Sigmoid colon (tissue), 7 donors: ENCODE data around the gene KMT2C. TPM values are rescaled to one million over a fixed set of nuclear protein-coding genes. Genes with fewer than 3 reads are reported as not detected.
"Not testable (repeated sequence)": the region's sequence is repeated elsewhere in the genome, so short reads cannot be mapped to it uniquely, and the experiment has no call there.

Experiments used
- DNase-seq: peaks from one replicate; pipeline ENCODE4 v3.0.0-alpha.2; 2019
- H3K27ac ChIP-seq, 4 donors: fragments of 200-600 bp; sonication (generic); one replicate each; pipeline ENCODE4 v1.5.1; 2016 to 2019; ENCODE audit warnings: mild to moderate bottlenecking in 1 of 4
- H3K27me3 ChIP-seq, 3 donors: fragments of 200-600 bp; sonication (generic); one replicate each; pipeline ENCODE4 v1.5.1; 2019; ENCODE audit warnings: mild to moderate bottlenecking in 1 of 3
- H3K36me3 ChIP-seq, 4 donors: fragments of 200-600 bp; sonication (generic); one replicate each; pipeline ENCODE4 v1.5.1; 2016 to 2019
- H3K4me1 ChIP-seq, 4 donors: fragments of 200-600 bp; sonication (generic); one replicate each; pipeline ENCODE4 v1.5.1; 2017 to 2019
- H3K4me3 ChIP-seq, 4 donors: fragments of 200-600 bp; sonication (generic); one replicate each; pipeline ENCODE4 v1.5.1; 2017 to 2019; ENCODE audit warnings: mild to moderate bottlenecking in 2 of 4, moderate library complexity in 1 of 4
- H3K9me3 ChIP-seq, 4 donors: fragments of 200-600 bp in 3 of 4; sonication (generic) in 3 of 4; one replicate each; pipeline versions ENCODE4 v1.5.1 to v1.6.1; 2013 to 2019
- WGBS, 2 donors: extraction: QIAGEN DNeasy Blood & Tissue Kit; methylation state at CpG; one replicate each; pipeline ENCODE4 v1.1.7; 2013; 5-methylcytosine and 5-hydroxymethylcytosine counted together
- intact Hi-C: fragments of 100-400 bp; cut with DNase I; formaldehyde crosslinking; loops from one replicate; pipeline ENCODE4 v1.15.1; 2023
- polyA plus RNA-seq, 3 donors: library from polyadenylated mRNA; stranded (reverse); fragments of 200-250 nt; gene quantifications; one replicate each; pipeline ENCODE4 v1.2.3, GENCODE V29; 2013
- total RNA-seq, 4 donors: library from RNA; depleted of rRNA; stranded (reverse); fragments of >200 nt; gene quantifications; one replicate each; pipeline ENCODE4 v1.1.0, GENCODE V29; 2016
- donor health status: healthy with polysubstance abuse.
- donor health status: Bipolar disorder and iron deficiency.
- donor health status: healthy.

KMT2C gene
- total and polyA plus RNA-seq, 7 donors: 7.4 to 75.6 (median 46.4) TPM

- H3K4me3 ChIP-seq, H3K4me1 ChIP-seq, H3K9me3 ChIP-seq, H3K27ac ChIP-seq, H3K36me3 ChIP-seq, DNase-seq, intact Hi-C loops, H3K27me3 ChIP-seq: not testable (repeated sequence)
- WGBS, 2 donors: 95 to 96% methylated on average over 2 of the region's 2 CpGs
Observed at GRCh38 chr7:152270427-152270826, 165.4 kb downstream of the KMT2C start.

- H3K4me1 ChIP-seq, H3K4me3 ChIP-seq, intact Hi-C loops, H3K27ac ChIP-seq, DNase-seq, H3K9me3 ChIP-seq, H3K27me3 ChIP-seq: not testable (repeated sequence)
- 85 to 86% methylated on average over 2 of the region's 2 CpGs for WGBS, 2 donors
- H3K36me3 ChIP-seq: peaks cover 0 to 11% (median 0%) of the 10 kb centered on the region in 4 donors
Observed at GRCh38 chr7:152266859-152267258, 168.9 kb downstream of the KMT2C start.

GRCh38 chr7:152264915-152265314, 170.9 kb downstream of the KMT2C start:
- DNase-seq, H3K4me1 ChIP-seq, H3K9me3 ChIP-seq, H3K4me3 ChIP-seq, intact Hi-C loops, H3K27ac ChIP-seq, H3K27me3 ChIP-seq: not testable (repeated sequence)
- H3K36me3 ChIP-seq: peaks cover 0 to 12% (median 0%) of the 10 kb centered on the region in 4 donors
- 76 to 77% methylated on average over 5 of the region's 5 CpGs for WGBS, 2 donors

GRCh38 chr7:152262146-152262545, 173.7 kb downstream of the KMT2C start:
- H3K4me1 ChIP-seq, H3K27ac ChIP-seq, H3K27me3 ChIP-seq, intact Hi-C loops, H3K9me3 ChIP-seq, DNase-seq, H3K4me3 ChIP-seq: not testable (repeated sequence)
- 95 to 96% methylated on average over 8 of the region's 8 CpGs for WGBS, 2 donors
- H3K36me3 ChIP-seq: peaks cover 0 to 12% (median 0%) of the 10 kb centered on the region in 4 donors

- peaks cover 0 to 12% (median 0%) of the 10 kb centered on the region in 4 donors for H3K36me3 ChIP-seq
- H3K27ac ChIP-seq, H3K4me3 ChIP-seq, intact Hi-C loops, H3K27me3 ChIP-seq, DNase-seq, H3K9me3 ChIP-seq, H3K4me1 ChIP-seq: not testable (repeated sequence)
Observed at GRCh38 chr7:152259645-152260044, 176.2 kb downstream of the KMT2C start.

GRCh38 chr7:152247851-152248250, 188.0 kb downstream of the KMT2C start:
- H3K9me3 ChIP-seq, H3K27me3 ChIP-seq, H3K27ac ChIP-seq, intact Hi-C loops, H3K4me3 ChIP-seq, H3K4me1 ChIP-seq, DNase-seq: not testable (repeated sequence)
- peaks cover 0 to 39% (median 0%) of the 10 kb centered on the region in 4 donors for H3K36me3 ChIP-seq
- 82 to 94% methylated on average over 2 of the region's 2 CpGs for WGBS, 2 donors

GRCh38 chr7:152245417-152245816, 190.4 kb downstream of the KMT2C start:
- DNase-seq, H3K27me3 ChIP-seq: not testable (repeated sequence)

GRCh38 chr7:152243464-152243863, 192.3 kb downstream of the KMT2C start:
- H3K4me3 ChIP-seq, H3K9me3 ChIP-seq, DNase-seq, H3K27ac ChIP-seq, H3K4me1 ChIP-seq, H3K27me3 ChIP-seq, intact Hi-C loops: not testable (repeated sequence)
- WGBS, 2 donors: 96 to 97% methylated on average over 11 of the region's 11 CpGs
- peaks cover 0 to 10% (median 0%) of the 10 kb centered on the region in 4 donors for H3K36me3 ChIP-seq

More at GRCh38 chr7:152245417-152245816, 190.4 kb downstream of the KMT2C start:
- 87 to 89% methylated on average over 2 of the region's 2 CpGs for WGBS, 2 donors
- H3K9me3 ChIP-seq, H3K4me3 ChIP-seq, H3K27ac ChIP-seq, intact Hi-C loops, H3K4me1 ChIP-seq: not testable (repeated sequence)
- H3K36me3 ChIP-seq: peaks cover 0 to 14% (median 0%) of the 10 kb centered on the region in 4 donors

- H3K36me3 ChIP-seq, DNase-seq, H3K4me3 ChIP-seq, H3K4me1 ChIP-seq, H3K27me3 ChIP-seq, H3K27ac ChIP-seq, intact Hi-C loops, H3K9me3 ChIP-seq: not testable (repeated sequence)
- WGBS, 2 donors: 86 to 91% methylated on average over 8 of the region's 8 CpGs
Observed at GRCh38 chr7:152241301-152241700, 194.5 kb downstream of the KMT2C start.

- H3K27me3 ChIP-seq, intact Hi-C loops, H3K4me3 ChIP-seq, DNase-seq, H3K9me3 ChIP-seq, H3K4me1 ChIP-seq, H3K27ac ChIP-seq: not testable (repeated sequence)
- 94 to 95% methylated on average over 5 of the region's 5 CpGs for WGBS, 2 donors
- H3K36me3 ChIP-seq: peaks cover 0 to 30% (median 3%) of the 10 kb centered on the region in 4 donors
Observed at GRCh38 chr7:152236306-152236705, 199.5 kb downstream of the KMT2C start.

GRCh38 chr7:152234421-152234820, 201.4 kb downstream of the KMT2C start:
- WGBS, 2 donors: 97% methylated on average over 5 of the region's 5 CpGs
- H3K4me1 ChIP-seq, H3K4me3 ChIP-seq, H3K9me3 ChIP-seq, H3K27me3 ChIP-seq, H3K27ac ChIP-seq, intact Hi-C loops, DNase-seq: not testable (repeated sequence)
- peaks cover 0 to 45% (median 3%) of the 10 kb centered on the region in 4 donors for H3K36me3 ChIP-seq
